ENCODE results near the gene RELN.

The RELN gene

DNA sequence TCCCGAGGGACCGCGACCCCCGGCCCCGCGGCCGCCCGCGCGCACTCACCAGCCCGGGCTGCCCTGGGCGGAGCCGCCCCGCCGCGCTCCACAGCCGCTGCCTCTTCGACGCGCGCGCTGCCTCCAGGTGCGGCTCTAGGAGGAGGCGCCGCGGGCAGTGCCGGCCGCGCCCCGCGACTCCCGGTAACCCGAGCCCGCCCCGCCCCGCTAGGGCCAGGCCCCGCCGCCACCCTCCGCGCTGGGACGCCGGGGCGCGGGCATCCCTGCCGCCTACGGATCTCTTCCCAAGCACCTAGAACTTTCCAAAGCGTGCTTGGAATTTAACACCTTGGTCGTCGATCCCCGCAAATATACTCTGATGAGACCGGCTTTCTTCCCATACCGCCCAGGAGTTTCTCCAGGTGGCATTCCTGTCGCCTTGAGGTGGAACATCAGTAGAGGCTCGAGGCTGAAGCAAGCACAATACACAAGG is 543.4 kb downstream of the RELN start, which contains the start of gene SLC26A5:
Gene SLC26A5, minus strand, starts transcription at position 159 of the 472 bp plus-strand sequence. CDS start 24,693 bp downstream, outside the sequence.
- no peak for DNase-seq

DNA sequence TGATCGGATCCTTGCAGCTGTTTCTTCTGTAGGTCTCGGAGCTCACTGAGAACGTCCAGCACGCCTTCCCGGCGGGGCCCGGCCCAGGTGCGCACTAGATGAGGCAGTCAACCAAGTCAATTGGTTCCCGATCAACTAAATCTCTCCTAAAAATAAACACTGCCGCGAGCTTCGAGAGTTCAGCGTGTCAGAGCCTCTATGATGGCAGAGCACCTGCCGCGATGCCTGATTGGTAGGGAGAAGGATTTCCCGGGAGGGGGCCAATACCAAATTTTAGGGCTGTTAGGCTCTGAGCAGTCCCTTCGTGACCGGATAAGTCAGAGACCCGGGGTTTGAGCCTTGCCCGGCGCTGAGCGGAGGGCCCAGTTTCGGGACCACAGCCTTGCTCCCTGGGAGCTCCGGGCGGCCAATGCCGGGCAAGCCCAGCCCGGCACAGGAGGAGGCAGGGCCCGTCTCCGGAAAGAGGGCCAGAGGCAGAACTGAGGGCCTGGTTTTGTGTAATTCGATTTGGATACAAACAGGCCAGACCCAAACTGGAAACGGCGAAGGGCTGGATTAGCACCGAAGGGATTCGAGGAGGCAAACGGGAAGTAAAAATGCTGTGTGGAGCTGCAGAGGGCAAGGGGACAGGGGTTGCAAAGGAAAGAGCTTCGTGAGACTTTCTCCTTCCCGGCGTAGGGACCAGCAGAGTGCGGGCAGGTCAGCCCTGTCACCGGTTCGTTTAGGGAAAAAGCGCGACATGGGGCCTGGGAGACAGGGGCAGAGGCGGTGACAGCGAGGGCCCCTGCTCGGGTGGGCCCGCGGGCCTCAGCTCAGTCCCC is 544.0 kb downstream of the RELN start:
- no peak for DNase-seq

DNA sequence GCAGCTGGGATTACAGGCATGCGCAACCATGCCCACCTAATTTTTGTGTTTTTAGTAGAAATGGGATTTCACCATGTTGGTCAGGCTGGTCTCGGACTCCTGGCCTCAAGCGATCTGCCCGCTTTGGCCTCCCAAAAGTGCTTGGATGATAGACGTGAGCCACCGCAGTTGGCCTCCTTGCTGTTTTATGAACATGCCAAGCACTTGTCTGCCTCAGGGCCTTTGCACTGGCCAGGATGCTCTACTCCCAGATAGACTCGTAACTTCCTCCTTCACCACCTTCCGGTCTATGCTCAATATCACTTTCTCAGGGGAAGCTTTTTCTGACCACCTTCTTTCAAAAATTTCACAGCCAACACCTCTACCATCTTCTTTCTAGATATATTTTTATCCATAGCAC is 549.8 kb downstream of the RELN start:
- DNase-seq, result no peak

DNA sequence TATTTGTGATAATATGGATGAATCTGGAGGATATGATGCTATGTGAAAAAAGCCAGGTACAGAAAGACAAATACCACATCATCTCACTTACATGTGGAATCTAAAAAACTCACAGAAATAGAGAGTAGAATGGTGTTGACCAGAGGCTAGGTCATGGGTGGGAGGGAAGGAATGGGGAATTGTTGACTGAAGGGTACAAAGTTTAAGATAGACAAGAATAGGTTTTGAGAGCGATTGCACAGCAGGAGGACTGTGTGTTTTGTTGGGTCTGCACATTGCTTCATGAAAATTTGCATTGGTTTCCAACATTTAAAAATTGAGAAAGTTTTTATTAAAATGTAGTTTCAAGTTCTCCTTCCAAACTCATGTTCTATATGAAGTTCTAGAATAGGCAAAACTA is 551.8 kb downstream of the RELN start:
- no peak for DNase-seq

DNA sequence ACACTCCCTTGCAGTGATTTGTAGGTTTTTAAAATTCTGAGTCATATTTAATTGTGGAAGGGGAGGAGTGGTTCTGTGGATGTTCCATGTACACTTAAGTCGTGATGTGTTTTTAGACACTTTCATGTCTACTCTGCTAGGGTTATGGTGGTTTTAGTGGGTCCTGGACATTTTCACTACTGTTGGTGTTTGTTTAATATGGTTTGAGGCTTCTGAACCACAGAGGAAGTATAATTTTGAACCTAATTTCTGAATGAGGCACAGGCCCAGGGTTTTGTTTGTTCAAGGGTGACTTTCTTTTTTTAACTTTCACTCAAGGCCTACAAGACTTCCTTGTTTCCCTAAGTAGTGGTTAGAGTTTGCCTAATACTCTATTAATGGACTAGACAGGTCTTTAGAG is 556.7 kb downstream of the RELN start:
- DNase-seq, result no peak

DNA sequence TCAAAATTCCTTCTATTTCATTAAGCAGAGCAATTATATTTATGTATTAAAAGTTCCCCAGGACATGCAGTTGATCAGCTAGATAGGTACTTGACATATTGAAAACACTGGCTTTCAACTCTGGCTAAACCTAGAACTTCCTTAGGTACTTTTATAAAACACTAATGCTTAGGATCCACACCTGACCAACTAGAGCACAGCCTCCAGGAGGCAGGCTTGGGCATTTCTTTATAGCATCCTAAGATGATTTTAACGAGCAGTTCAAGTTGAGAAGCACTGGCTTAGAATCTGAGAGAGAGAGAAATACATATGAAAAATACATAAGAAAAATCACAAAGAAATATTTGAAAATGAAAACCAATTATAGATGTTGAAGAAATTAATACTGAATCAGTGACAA is 564.3 kb downstream of the RELN start:
- DNase-seq, result no peak

DNA sequence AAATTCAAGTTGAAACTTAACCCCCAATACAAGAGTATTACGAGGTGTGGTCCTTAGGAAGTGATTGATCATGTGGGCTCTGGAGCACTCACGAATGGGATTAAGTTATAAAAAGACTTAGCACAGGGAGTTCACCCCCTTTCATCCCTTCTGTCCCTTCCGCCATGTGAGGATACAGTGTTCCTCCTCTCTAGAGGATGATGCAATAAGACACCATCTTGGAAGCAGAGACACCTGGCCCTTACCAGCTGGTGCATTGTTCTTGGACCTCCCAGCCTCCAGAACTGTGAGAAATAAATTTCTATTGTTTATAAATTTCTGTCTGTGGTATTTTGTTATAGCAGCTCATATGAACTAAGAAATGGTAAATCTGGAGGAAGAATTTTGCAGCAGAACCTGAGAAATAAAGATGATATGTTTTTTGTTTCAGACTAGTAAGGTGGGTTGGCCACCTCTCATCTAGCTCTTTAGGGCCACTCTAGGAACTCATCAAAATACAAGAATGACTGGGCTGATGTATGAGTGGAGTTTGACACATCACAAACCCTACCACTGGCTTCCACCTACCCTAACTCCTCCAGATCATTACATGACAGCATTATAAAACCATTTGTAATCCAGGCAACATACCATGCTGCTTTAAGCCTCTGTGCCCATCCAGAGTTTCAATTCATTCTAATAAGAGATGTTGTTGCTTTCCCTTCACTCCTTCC is 565.8 kb downstream of the RELN start:
- DNase-seq, result no peak
